Suprapubic skin (tissue), 4 donors: ENCODE results near the gene TRUB2. TPM values are rescaled to one million over a fixed set of nuclear protein-coding genes. Genes with fewer than 3 reads are reported as not detected.

Experiments used
- DNase-seq, 2 donors: peaks; one replicate each; pipeline ENCODE4 v3.0.0-alpha.2; 2019; ENCODE audit warnings: low spot score in 2 of 2
- H3K27ac ChIP-seq: fragments of 200-600 bp; sonication (generic); one replicate; pipeline ENCODE4 v1.5.1; 2019
- H3K27me3 ChIP-seq: fragments of 200-600 bp; sonication (generic); one replicate; pipeline ENCODE4 v1.5.1; 2019
- H3K36me3 ChIP-seq: fragments of 200-600 bp; sonication (generic); one replicate; pipeline ENCODE4 v1.5.1; 2019
- H3K4me1 ChIP-seq: fragments of 200-600 bp; sonication (generic); one replicate; pipeline ENCODE4 v1.5.1; 2019
- H3K4me3 ChIP-seq: fragments of 200-600 bp; sonication (generic); one replicate; pipeline ENCODE4 v1.5.1; 2019; ENCODE audit warnings: mild to moderate bottlenecking
- H3K9me3 ChIP-seq: fragments of 200-600 bp; sonication (generic); one replicate; pipeline ENCODE4 v1.5.1; 2019
- EP300 ChIP-seq: sonication (generic); formaldehyde crosslinking; IDR thresholded peaks from one replicate; pipeline ENCODE4 v1.6.1; 2017; ENCODE audit warnings: antibody characterized with exemption
- POLR2A ChIP-seq, 2 donors: fragments of 450-650 bp; IDR thresholded peaks; one replicate each; pipeline ENCODE4 v1.6.1; 2017; ENCODE audit warnings: antibody characterized with exemption in 2 of 2, mild to moderate bottlenecking in 2 of 2, moderate library complexity in 2 of 2
- POLR2AphosphoS5 ChIP-seq, 3 donors: sonication (generic); formaldehyde crosslinking; IDR thresholded peaks; one replicate each; pipeline ENCODE4 v1.6.1; 2017; ENCODE audit warnings: antibody characterized with exemption in 3 of 3
- WGBS: methylation state at CpG from one replicate; pipeline ENCODE4 v1.1.5; 2018; 5-methylcytosine and 5-hydroxymethylcytosine counted together
- total RNA-seq, 4 donors: library from RNA; depleted of rRNA; stranded (reverse); fragments of >200 nt; gene quantifications; one replicate each; pipeline ENCODE4 v1.1.0, GENCODE V29; 2016
- TF ChIP-seq, protein P1 (sequence below), 2 donors: fragments of 200-600 bp in 1 of 2; fragments of 450-650 bp in 1 of 2; sonication (generic) in 1 of 2; IDR thresholded peaks; one replicate each; pipeline ENCODE4 v1.5.1; 2016 to 2019; ENCODE audit warnings: antibody characterized with exemption in 2 of 2, mild to moderate bottlenecking in 1 of 2, moderate library complexity in 1 of 2

TRUB2 gene
- total RNA-seq, 4 donors from 2014 or later: 11.6 to 19.9 (median 14.1) TPM

DNA sequence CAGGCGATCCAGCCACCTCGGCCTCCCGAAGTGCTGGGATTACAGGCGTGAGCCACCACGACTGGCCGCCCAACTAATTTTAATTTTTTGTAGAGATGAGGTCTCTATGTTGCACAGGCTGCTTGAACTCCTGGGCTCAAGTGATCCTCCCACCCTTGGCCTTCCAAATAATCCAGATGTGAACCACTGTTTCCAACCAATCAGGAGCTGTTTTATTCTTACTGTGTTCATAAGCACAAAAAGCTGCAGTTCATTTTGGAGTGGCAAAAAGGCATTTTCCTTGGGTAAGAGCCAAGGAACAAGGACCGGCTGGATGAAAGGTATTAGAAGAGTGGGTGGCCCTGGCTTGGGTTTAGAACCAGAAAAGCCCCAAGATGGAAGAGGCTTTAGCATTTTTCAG, 12.9 kb upstream of the TRUB2 start:
- H3K36me3 ChIP-seq: peaks cover 34% of the 10 kb centered on the region
- H3K27me3 ChIP-seq: no peaks in the 10 kb centered on the region
- no peak for DNase-seq
- H3K27ac ChIP-seq: no peak overlapping the region
- no peaks in the 10 kb centered on the region for H3K9me3 ChIP-seq
- TF ChIP-seq POLR2A (IDR thresholded peaks at IDR 0.05) (no peak), POLR2AphosphoS5 (IDR thresholded peaks at IDR 0.05) (no peak), EP300 (no peak)
- TF ChIP-seq, protein P1, sequence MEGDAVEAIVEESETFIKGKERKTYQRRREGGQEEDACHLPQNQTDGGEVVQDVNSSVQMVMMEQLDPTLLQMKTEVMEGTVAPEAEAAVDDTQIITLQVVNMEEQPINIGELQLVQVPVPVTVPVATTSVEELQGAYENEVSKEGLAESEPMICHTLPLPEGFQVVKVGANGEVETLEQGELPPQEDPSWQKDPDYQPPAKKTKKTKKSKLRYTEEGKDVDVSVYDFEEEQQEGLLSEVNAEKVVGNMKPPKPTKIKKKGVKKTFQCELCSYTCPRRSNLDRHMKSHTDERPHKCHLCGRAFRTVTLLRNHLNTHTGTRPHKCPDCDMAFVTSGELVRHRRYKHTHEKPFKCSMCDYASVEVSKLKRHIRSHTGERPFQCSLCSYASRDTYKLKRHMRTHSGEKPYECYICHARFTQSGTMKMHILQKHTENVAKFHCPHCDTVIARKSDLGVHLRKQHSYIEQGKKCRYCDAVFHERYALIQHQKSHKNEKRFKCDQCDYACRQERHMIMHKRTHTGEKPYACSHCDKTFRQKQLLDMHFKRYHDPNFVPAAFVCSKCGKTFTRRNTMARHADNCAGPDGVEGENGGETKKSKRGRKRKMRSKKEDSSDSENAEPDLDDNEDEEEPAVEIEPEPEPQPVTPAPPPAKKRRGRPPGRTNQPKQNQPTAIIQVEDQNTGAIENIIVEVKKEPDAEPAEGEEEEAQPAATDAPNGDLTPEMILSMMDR (IDR thresholded peaks at IDR 0.05): no peak
- H3K4me1 ChIP-seq: peaks cover 6% of the 10 kb centered on the region
- no peak overlapping the region for H3K4me3 ChIP-seq
- WGBS: 70% methylated on average over 7 of the region's 7 CpGs

DNA sequence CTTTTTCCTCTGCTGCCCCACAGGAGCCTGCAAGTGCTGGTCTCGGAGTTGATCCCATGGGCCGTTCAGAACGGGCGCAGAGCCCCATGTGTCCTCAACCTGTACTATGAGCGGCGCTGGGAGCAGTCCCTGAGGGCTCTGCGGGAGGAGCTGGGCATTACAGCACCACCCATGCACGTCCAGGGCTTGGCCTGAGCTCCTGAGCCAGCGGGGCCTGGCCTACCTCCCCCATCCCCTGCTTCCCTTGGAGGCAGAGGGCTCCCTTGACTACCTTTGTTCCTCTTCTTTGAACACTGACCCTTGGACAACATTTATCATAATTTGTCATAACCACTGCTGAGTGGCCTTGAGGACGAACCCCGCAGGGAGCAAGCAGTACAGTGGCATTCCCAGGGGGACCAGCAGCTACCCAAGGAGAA, 11.2 kb upstream of the TRUB2 start:
- WGBS: 86% methylated on average over 11 of the region's 11 CpGs
- Histone ChIP-seq H3K27me3 (no peaks in the 10 kb centered on the region), H3K9me3 (no peaks in the 10 kb centered on the region), H3K4me3 (no peak overlapping the region), H3K4me1 (peaks cover 12% of the 10 kb centered on the region), H3K27ac (no peak overlapping the region), H3K36me3 (peaks cover 38% of the 10 kb centered on the region)
- TF ChIP-seq POLR2AphosphoS5 (IDR thresholded peaks at IDR 0.05): no peak
- TF ChIP-seq POLR2A (IDR thresholded peaks at IDR 0.05): no peak
- TF ChIP-seq, protein P1 (IDR thresholded peaks at IDR 0.05): no peak
- no peak for TF ChIP-seq EP300
- DNase-seq: no peak

DNA sequence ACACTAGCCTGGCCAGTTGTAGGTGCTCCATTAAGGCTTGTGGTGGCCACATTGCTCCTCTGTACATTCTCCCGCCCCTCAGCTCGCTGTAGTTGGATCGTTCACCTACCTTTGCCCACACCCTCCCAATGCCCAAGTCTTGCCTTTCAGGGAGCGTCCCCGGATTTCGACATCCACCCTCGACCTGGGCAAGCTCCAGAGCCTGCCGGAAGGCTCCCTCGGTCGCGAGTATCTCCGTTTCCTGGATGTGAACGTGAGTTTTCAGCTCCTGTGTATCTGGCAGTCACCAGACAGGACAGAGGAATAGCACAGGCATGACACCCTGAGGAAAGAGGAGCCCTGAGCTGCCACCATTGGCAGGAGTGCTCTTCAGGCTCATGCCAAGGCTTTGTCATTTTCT, 3.4 kb upstream of the TRUB2 start:
- H3K9me3 ChIP-seq: no peaks in the 10 kb centered on the region
- no peak for DNase-seq
- H3K27me3 ChIP-seq: no peaks in the 10 kb centered on the region
- peak overlapping the region; percentile 3 for H3K4me3 ChIP-seq
- peaks cover 35% of the 10 kb centered on the region for H3K36me3 ChIP-seq
- peaks cover 66% of the 10 kb centered on the region for H3K4me1 ChIP-seq
- TF ChIP-seq EP300 (no peak), POLR2A (IDR thresholded peaks at IDR 0.05) (no peak), POLR2AphosphoS5 (IDR thresholded peaks at IDR 0.05) (no peak)
- TF ChIP-seq, protein P1 (IDR thresholded peaks at IDR 0.05): no peak
- WGBS: 46% methylated on average over 13 of the region's 13 CpGs
- H3K27ac ChIP-seq: peak overlapping the region; percentile 65

DNA sequence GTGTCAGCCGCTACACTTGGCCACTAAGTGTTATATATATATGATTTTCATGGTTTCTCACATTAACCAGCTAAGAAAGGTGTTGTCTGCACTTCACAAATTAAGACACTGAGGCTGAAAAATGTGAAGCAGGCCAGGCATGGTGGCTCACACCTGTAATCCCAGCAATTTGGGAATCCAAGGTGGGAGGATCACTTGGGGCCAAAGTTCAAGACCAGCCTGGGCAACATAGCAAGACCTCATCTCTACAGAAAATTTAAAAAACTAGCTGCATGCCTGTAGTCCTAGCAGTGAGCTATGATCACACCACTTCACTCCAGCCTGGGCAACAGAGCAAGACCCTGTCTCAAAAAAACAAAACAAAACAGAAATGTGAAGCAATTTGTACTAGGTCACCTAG, 2.2 kb upstream of the TRUB2 start:
- H3K9me3 ChIP-seq: no peaks in the 10 kb centered on the region
- H3K27ac ChIP-seq: no peak overlapping the region
- 100% methylated on average over 1 of the region's 1 CpG for WGBS
- peaks cover 65% of the 10 kb centered on the region for H3K4me1 ChIP-seq
- TF ChIP-seq POLR2AphosphoS5 (IDR thresholded peaks at IDR 0.05) (no peak), EP300 (no peak), POLR2A (IDR thresholded peaks at IDR 0.05) (no peak)
- TF ChIP-seq, protein P1 (IDR thresholded peaks at IDR 0.05): no peak
- no peak overlapping the region for H3K4me3 ChIP-seq
- DNase-seq: no peak
- no peaks in the 10 kb centered on the region for H3K27me3 ChIP-seq
- H3K36me3 ChIP-seq: peaks cover 40% of the 10 kb centered on the region

DNA sequence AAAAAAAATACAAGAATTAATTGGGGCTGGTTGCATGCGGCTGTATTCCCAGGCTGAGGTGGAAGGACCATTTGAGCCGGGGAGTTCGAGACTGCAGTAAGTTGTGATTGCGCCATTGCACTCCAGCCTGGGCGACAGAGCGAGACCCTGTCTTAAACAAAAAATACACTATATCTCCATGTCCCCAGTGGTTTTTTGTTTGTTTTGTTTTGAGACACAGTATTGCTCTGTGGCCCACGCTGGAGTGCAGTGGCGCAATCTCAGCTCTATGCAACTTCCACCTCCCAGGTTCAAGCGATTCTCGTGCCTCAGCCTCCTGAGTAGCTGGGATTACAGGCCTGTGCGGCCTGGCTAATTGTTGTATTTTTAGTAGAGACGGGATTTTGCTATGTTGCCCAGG, 1.5 kb upstream of the TRUB2 start:
- peaks cover 46% of the 10 kb centered on the region for H3K36me3 ChIP-seq
- peaks cover 60% of the 10 kb centered on the region for H3K4me1 ChIP-seq
- WGBS: 86% methylated on average over 12 of the region's 12 CpGs
- no peaks in the 10 kb centered on the region for H3K27me3 ChIP-seq
- H3K27ac ChIP-seq: no peak overlapping the region
- DNase-seq: no peak
- H3K4me3 ChIP-seq: peak overlapping the region; percentile 89
- H3K9me3 ChIP-seq: no peaks in the 10 kb centered on the region
- TF ChIP-seq EP300 (no peak), POLR2AphosphoS5 (IDR thresholded peaks at IDR 0.05) (no peak), POLR2A (IDR thresholded peaks at IDR 0.05) (no peak)
- TF ChIP-seq, protein P1 (IDR thresholded peaks at IDR 0.05): no peak
